Naive thymus-derived CD8-positive, alpha-beta T cell (primary cell): Measurements from ENCODE around the gene AMBRA1. TPM values are rescaled to one million over a fixed set of nuclear protein-coding genes. Genes with fewer than 3 reads are reported as not detected.

Experiments used
- ATAC-seq, 2 donors: fragments of 150-1000 bp; cut with Tn5 transposase in 1 of 2; sonication (Bioruptor Pico), chemical (Tn5 transposase) in 1 of 2; 1 replicate in 1 of 2; 2 replicates in 1 of 2; pipeline ENCODE4 v1.10.0; 2021; ENCODE audit warnings: mild to moderate bottlenecking in 2 of 2, moderate library complexity in 2 of 2
- POLR2A ChIA-PET: fragments of 350-600 bp; sonication (Branson Sonifier 250); formaldehyde crosslinking; loops from one replicate; lab custom pipeline; 2021; ENCODE audit warnings: antibody characterized with exemption; lab: Charles Lee
- DNase-seq, 10 donors: peaks; one replicate each; pipeline versions ENCODE4 v3.0.0 to v3.0.0-alpha.2; 2020 to 2022
- H3K27ac Mint-ChIP-seq, 10 donors: one replicate each; pipeline ENCODE4 v1.8.0; 2020 to 2022; ENCODE audit warnings: mild to moderate bottlenecking in 10 of 10, mixed read lengths in 10 of 10, moderate library complexity in 4 of 10, inconsistent platforms in 1 of 10
- H3K27me3 Mint-ChIP-seq, 5 donors: one replicate each; pipeline ENCODE4 v1.8.0; 2021 to 2022; ENCODE audit warnings: mixed read lengths in 5 of 5
- H3K36me3 Mint-ChIP-seq, 3 donors: one replicate each; pipeline ENCODE4 v1.8.0; 2020 to 2022; ENCODE audit warnings: mixed read lengths in 3 of 3, mild to moderate bottlenecking in 2 of 3, inconsistent platforms in 1 of 3
- H3K4me1 Mint-ChIP-seq, 4 donors: one replicate each; pipeline ENCODE4 v1.8.0; 2021 to 2022; ENCODE audit warnings: mixed read lengths in 4 of 4
- H3K4me3 Mint-ChIP-seq, 10 donors: one replicate each; pipeline ENCODE4 v1.8.0; 2020 to 2022; ENCODE audit warnings: mild to moderate bottlenecking in 10 of 10, mixed read lengths in 10 of 10, moderate library complexity in 6 of 10, inconsistent platforms in 1 of 10
- H3K9me3 Mint-ChIP-seq, 9 donors: one replicate each; pipeline ENCODE4 v1.8.0; 2020 to 2022; ENCODE audit warnings: mixed read lengths in 9 of 9, mild to moderate bottlenecking in 3 of 9, inconsistent platforms in 1 of 9, moderate library complexity in 1 of 9
- polyA plus RNA-seq, 3 donors: library from polyadenylated mRNA; unstranded; fragments of 300-500 nt; fragmentation: Illumina TruSeq; gene quantifications; one replicate each; pipeline ENCODE4 v1.2.3, GENCODE V29; 2021
- total RNA-seq, 8 experiments: library from RNA in 2 of 8; stranded (reverse) in 2 of 8; gene quantifications; one replicate each; pipeline ENCODE4 v1.2.3 and lab custom pipeline; 2021 to 2026

The AMBRA1 gene
- total and polyA plus RNA-seq, 5 experiments from 2014 or later: 6.1 to 38.8 (median 16.3) TPM

DNA sequence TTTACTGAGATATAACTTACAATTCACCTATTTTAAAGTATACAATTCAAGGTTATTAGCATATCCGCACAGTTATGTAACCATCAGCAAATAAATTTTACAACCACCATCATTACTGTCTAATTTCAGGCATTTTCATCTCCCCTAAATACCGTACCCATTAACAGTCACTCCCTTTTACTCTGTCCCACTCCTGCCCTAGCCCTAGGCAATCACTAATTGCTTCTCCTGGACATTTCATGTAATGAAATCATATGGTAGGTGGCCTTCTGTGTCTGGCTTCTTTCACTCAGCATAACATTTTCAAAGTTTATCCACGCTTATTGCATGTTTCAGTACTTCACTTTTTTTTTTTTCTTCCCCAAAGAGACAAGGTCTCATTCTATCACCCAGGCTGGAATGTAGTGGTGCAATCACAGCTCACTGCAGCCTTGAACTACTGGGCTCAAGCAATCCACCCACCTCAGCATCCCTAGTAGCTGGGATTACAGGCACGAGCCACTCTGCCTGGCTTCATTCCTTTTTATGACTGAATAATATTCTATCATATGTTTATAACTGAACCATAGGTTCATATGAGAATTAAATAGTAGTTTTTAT, 140.8 kb downstream of the AMBRA1 start:
- peak overlapping the region in 1 of 10 donors; percentile 7 for H3K27ac Mint-ChIP-seq
- no peak for DNase-seq
- no peak overlapping the region for H3K4me3 Mint-ChIP-seq
- POLR2A ChIA-PET: no interaction called here
- no peak for ATAC-seq
- H3K27me3 Mint-ChIP-seq: no peaks in the 10 kb centered on the region
- H3K9me3 Mint-ChIP-seq: no peaks in the 10 kb centered on the region
- H3K4me1 Mint-ChIP-seq: peaks cover 15 to 46% (median 17%) of the 10 kb centered on the region in 4 donors
- peaks cover 0 to 14% (median 3%) of the 10 kb centered on the region in 3 donors for H3K36me3 Mint-ChIP-seq

DNA sequence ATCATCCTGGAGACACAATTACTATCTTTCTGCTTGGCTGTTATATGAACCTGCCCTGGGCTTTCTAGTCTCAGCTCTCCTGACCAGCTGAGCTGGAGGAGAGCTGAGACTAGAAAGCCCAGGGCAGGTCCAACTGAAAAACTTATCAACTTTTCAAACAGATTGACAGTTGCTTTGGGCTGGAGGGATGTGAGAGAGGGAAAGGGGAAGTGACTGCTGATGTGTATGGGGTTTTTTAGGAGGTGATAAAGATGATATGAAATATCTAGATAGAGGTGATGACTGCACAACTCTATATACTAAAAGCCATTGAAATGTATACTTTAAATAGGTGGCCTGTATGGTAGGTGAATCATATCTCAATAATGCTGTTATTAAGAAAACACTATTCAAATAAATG, 142.1 kb downstream of the AMBRA1 start:
- H3K9me3 Mint-ChIP-seq: no peaks in the 10 kb centered on the region
- no peak for ATAC-seq
- no peaks in the 10 kb centered on the region for H3K27me3 Mint-ChIP-seq
- DNase-seq: no peak
- peaks cover 16 to 49% (median 18%) of the 10 kb centered on the region in 4 donors for H3K4me1 Mint-ChIP-seq
- H3K4me3 Mint-ChIP-seq: no peak overlapping the region
- POLR2A ChIA-PET: no interaction called here
- H3K27ac Mint-ChIP-seq: peak overlapping the region in 2 of 10 donors; percentile 45 to 56
- peaks cover 0 to 14% (median 3%) of the 10 kb centered on the region in 3 donors for H3K36me3 Mint-ChIP-seq

DNA sequence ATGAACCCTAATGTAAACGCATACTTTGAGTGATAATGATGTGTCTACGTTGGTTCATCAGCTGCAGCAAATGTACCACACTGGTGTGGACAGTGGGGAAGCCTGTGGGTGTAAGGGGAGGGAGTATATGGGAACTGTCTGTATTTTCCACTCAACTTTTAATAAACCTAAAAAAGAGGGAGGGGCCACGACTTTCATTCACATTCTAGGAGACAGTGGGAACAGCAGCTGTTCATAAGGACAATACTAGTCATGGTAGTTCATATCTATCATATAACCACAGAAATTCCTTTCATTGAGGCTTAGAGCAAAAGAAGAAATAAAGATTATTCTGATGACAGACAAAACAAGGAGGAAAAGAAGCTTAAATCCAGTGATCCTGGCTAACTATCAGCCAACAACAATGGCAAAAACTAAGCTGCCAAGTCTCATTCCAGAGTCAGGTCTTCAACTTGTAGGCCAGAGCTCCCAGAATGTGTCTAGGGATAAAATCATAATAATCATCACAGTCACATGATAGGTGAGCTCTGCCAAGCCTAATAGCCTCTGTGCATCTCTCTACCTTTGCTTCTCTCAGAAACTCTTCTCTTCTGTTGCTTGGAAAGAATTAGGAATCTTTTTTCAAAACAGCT, 142.9 kb downstream of the AMBRA1 start:
- Mint-ChIP-seq H3K4me1 (peaks cover 17 to 56% (median 20%) of the 10 kb centered on the region in 4 donors), H3K27ac (peak overlapping the region in 2 of 10 donors; percentile 45 to 56), H3K9me3 (no peaks in the 10 kb centered on the region), H3K36me3 (peaks cover 0 to 14% (median 3%) of the 10 kb centered on the region in 3 donors), H3K27me3 (no peaks in the 10 kb centered on the region), H3K4me3 (no peak overlapping the region)
- POLR2A ChIA-PET: no interaction called here
- ATAC-seq: no peak
- DNase-seq: no peak

GRCh38 chr11:46447544-46447943, 146.3 kb downstream of the AMBRA1 start:
- ATAC-seq (no peak), DNase-seq (no peak)
- peaks cover 0 to 35% (median 8%) of the 10 kb centered on the region in 3 donors for H3K36me3 Mint-ChIP-seq
- H3K4me3 Mint-ChIP-seq: no peak overlapping the region
- no peaks in the 10 kb centered on the region for H3K27me3 Mint-ChIP-seq
- POLR2A ChIA-PET: no interaction called here
- no peak overlapping the region for H3K27ac Mint-ChIP-seq
- H3K9me3 Mint-ChIP-seq: no peaks in the 10 kb centered on the region
- H3K4me1 Mint-ChIP-seq: peaks cover 14 to 48% (median 20%) of the 10 kb centered on the region in 4 donors

GRCh38 chr11:46445920-46446771, 147.7 kb downstream of the AMBRA1 start:
- POLR2A ChIA-PET: no interaction called here
- Mint-ChIP-seq H3K9me3 (no peaks in the 10 kb centered on the region), H3K27ac (peak overlapping the region in 2 of 10 donors; percentile 6 to 62), H3K4me1 (peaks cover 12 to 35% (median 17%) of the 10 kb centered on the region in 4 donors), H3K36me3 (peaks cover 0 to 46% (median 16%) of the 10 kb centered on the region in 3 donors), H3K4me3 (no peak overlapping the region), H3K27me3 (no peaks in the 10 kb centered on the region)
- DNase-seq (no peak), ATAC-seq (no peak)

- peaks cover 12 to 27% (median 18%) of the 10 kb centered on the region in 4 donors for H3K4me1 Mint-ChIP-seq
- H3K4me3 Mint-ChIP-seq: no peak overlapping the region
- POLR2A ChIA-PET: no interaction called here
- DNase-seq (no peak), ATAC-seq (no peak)
- peaks cover 0 to 49% (median 16%) of the 10 kb centered on the region in 3 donors for H3K36me3 Mint-ChIP-seq
- no peak overlapping the region for H3K27ac Mint-ChIP-seq
- no peaks in the 10 kb centered on the region for H3K27me3 Mint-ChIP-seq
- H3K9me3 Mint-ChIP-seq: no peaks in the 10 kb centered on the region
Observed at GRCh38 chr11:46445192-46445919, 148.5 kb downstream of the AMBRA1 start.

- no peak for DNase-seq
- no peaks in the 10 kb centered on the region for H3K9me3 Mint-ChIP-seq
- peaks cover 0 to 51% (median 16%) of the 10 kb centered on the region in 3 donors for H3K36me3 Mint-ChIP-seq
- ATAC-seq: no peak
- no peaks in the 10 kb centered on the region for H3K27me3 Mint-ChIP-seq
- POLR2A ChIA-PET: no interaction called here
- peaks cover 12 to 21% (median 16%) of the 10 kb centered on the region in 4 donors for H3K4me1 Mint-ChIP-seq
- H3K4me3 Mint-ChIP-seq: no peak overlapping the region
- H3K27ac Mint-ChIP-seq: peak overlapping the region in 2 of 10 donors; percentile 13
Observed at GRCh38 chr11:46444305-46444704, 149.5 kb downstream of the AMBRA1 start.

GRCh38 chr11:46438211-46438610, 155.6 kb downstream of the AMBRA1 start:
- ATAC-seq (no peak), DNase-seq (no peak)
- Mint-ChIP-seq H3K27me3 (no peaks in the 10 kb centered on the region), H3K27ac (peak overlapping the region in 1 of 10 donors; percentile 39), H3K4me3 (no peak overlapping the region), H3K36me3 (peaks cover 5 to 84% (median 20%) of the 10 kb centered on the region in 3 donors), H3K4me1 (peaks cover 0 to 5% (median 0%) of the 10 kb centered on the region in 4 donors), H3K9me3 (no peaks in the 10 kb centered on the region)
- POLR2A ChIA-PET: no interaction called here

- H3K36me3 Mint-ChIP-seq: peaks cover 5 to 84% (median 13%) of the 10 kb centered on the region in 3 donors
- POLR2A ChIA-PET: no interaction called here
Observed at GRCh38 chr11:46437122-46437689, 156.6 kb downstream of the AMBRA1 start.

DNA sequence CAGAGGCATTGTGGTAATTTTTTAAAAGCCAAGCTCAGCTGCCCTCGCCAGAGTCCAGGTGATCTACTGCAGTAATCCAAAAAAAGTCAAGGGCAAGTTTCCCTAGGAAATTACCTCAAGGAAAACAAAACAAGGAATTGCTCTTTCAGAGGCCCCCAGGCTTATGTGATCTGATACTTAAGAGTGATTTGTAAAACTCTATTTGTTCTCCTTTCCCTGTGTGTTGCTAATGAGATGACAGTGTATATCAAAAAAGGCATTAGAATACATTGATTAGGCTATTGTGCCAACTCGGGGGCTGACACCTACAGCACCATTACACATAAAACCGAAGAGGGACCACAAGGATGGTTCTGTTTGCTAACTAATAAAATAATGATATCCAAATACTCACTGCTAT, 157.7 kb downstream of the AMBRA1 start:
- POLR2A ChIA-PET: no interaction called here
- Mint-ChIP-seq H3K4me3 (no peak overlapping the region), H3K27ac (no peak overlapping the region), H3K27me3 (no peaks in the 10 kb centered on the region), H3K36me3 (peaks cover 10 to 83% (median 16%) of the 10 kb centered on the region in 3 donors), H3K4me1 (peaks cover 0 to 7% (median 0%) of the 10 kb centered on the region in 4 donors), H3K9me3 (no peaks in the 10 kb centered on the region)
- no peak for DNase-seq
- no peak for ATAC-seq

More at GRCh38 chr11:46437122-46437689, 156.6 kb downstream of the AMBRA1 start:
- Mint-ChIP-seq H3K27me3 (no peaks in the 10 kb centered on the region), H3K4me3 (no peak overlapping the region), H3K27ac (no peak overlapping the region), H3K4me1 (peaks cover 0 to 5% (median 0%) of the 10 kb centered on the region in 4 donors), H3K9me3 (no peaks in the 10 kb centered on the region)
- ATAC-seq: no peak
- DNase-seq: no peak

- ATAC-seq (no peak), DNase-seq (no peak)
- Mint-ChIP-seq H3K4me1 (peaks cover 0 to 6% (median 0%) of the 10 kb centered on the region in 4 donors), H3K4me3 (no peak overlapping the region), H3K27me3 (no peaks in the 10 kb centered on the region), H3K36me3 (peaks cover 10 to 82% (median 16%) of the 10 kb centered on the region in 3 donors), H3K9me3 (no peaks in the 10 kb centered on the region), H3K27ac (peak overlapping the region in 1 of 10 donors; percentile 15)
- POLR2A ChIA-PET: no interaction called here
Observed at GRCh38 chr11:46435679-46436078, 158.1 kb downstream of the AMBRA1 start.

DNA sequence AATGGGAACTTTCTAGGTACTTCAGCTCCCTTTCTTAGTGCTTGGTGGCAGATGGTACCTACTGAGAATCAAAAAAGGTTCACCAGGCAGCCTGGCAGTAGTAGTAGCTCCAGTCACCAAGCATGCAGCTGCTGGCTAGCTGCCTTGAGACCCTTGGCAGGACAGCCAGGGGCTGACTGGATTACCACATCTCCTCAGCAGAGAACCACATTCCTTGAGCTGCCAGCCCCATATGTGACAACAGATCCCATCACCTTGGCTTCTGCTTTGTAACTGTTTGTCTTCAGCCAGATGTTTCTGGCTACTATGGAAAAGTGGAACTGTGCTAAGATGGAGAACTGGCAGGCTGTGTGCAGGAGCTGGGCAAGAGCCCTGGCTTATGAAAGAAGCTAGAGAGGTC, 162.6 kb downstream of the AMBRA1 start:
- ATAC-seq (no peak), DNase-seq (no peak)
- Mint-ChIP-seq H3K4me3 (no peak overlapping the region), H3K27ac (no peak overlapping the region), H3K9me3 (no peaks in the 10 kb centered on the region), H3K4me1 (peaks cover 0 to 9% (median 0%) of the 10 kb centered on the region in 4 donors), H3K36me3 (peaks cover 5 to 95% (median 21%) of the 10 kb centered on the region in 3 donors), H3K27me3 (no peaks in the 10 kb centered on the region)
- POLR2A ChIA-PET: no interaction called here
